ENCODE data around the gene PCYT1A. TPM values are rescaled to one million over a fixed set of nuclear protein-coding genes. Genes with fewer than 3 reads are reported as not detected.

Gene PCYT1A
- total RNA-seq, 2 donors from 2014 or later, result 78.1 to 82.0 TPM

GRCh38 chr3:196222876-196223595, 64.5 kb downstream of the PCYT1A start:
- Mint-ChIP-seq H3K27me3 (no peaks in the 10 kb centered on the region), H3K4me3 (no peak overlapping the region), H3K36me3 (ENCODE audit: low read depth) (no peaks in the 10 kb centered on the region), H3K4me1 (peaks cover 14% of the 10 kb centered on the region), H3K27ac (no peak overlapping the region)
- DNase-seq (no peak), ATAC-seq (no peak)
- H3K9me3 ChIP-seq (ENCODE audit: control insufficient read depth, low read length, poor library complexity, severe bottlenecking), result no peaks in the 10 kb centered on the region

GRCh38 chr3:196220991-196221390, 66.5 kb downstream of the PCYT1A start:
- no peak overlapping the region for H3K4me3 Mint-ChIP-seq
- no peaks in the 10 kb centered on the region for H3K27me3 Mint-ChIP-seq
- no peak for ATAC-seq
- no peak overlapping the region for H3K27ac Mint-ChIP-seq
- no peaks in the 10 kb centered on the region for H3K36me3 Mint-ChIP-seq (ENCODE audit: low read depth)
- DNase-seq, result no peak
- H3K9me3 ChIP-seq (ENCODE audit: control insufficient read depth, low read length, poor library complexity, severe bottlenecking), result no peaks in the 10 kb centered on the region
- H3K4me1 Mint-ChIP-seq, result peaks cover 14% of the 10 kb centered on the region

GRCh38 chr3:196220587-196220986, 66.9 kb downstream of the PCYT1A start:
- H3K36me3 Mint-ChIP-seq (ENCODE audit: low read depth), result no peaks in the 10 kb centered on the region
- H3K27me3 Mint-ChIP-seq, result no peaks in the 10 kb centered on the region
- ATAC-seq, result no peak
- no peaks in the 10 kb centered on the region for H3K9me3 ChIP-seq (ENCODE audit: control insufficient read depth, low read length, poor library complexity, severe bottlenecking)
- H3K4me1 Mint-ChIP-seq, result peaks cover 14% of the 10 kb centered on the region
- no peak overlapping the region for H3K4me3 Mint-ChIP-seq
- DNase-seq, result no peak
- H3K27ac Mint-ChIP-seq, result no peak overlapping the region

GRCh38 chr3:196219970-196220311, 67.6 kb downstream of the PCYT1A start:
- H3K4me3 Mint-ChIP-seq, result peak overlapping the region; percentile 85
- peak overlapping the region; percentile 83 for H3K27ac Mint-ChIP-seq

GRCh38 chr3:196219194-196219969, 68.1 kb downstream of the PCYT1A start:
- H3K4me3 Mint-ChIP-seq, result peak overlapping the region; percentile 85
- H3K36me3 Mint-ChIP-seq (ENCODE audit: low read depth), result no peaks in the 10 kb centered on the region
- ATAC-seq, result peak; percentile 97
- DNase-seq, result peak in 2 of 3 donors; percentile 37 to 38
- no peaks in the 10 kb centered on the region for H3K9me3 ChIP-seq (ENCODE audit: control insufficient read depth, low read length, poor library complexity, severe bottlenecking)
- H3K27ac Mint-ChIP-seq, result peak overlapping the region; percentile 83
- H3K4me1 Mint-ChIP-seq, result peaks cover 14% of the 10 kb centered on the region
- H3K27me3 Mint-ChIP-seq, result no peaks in the 10 kb centered on the region

More at GRCh38 chr3:196219970-196220311, 67.6 kb downstream of the PCYT1A start:
- Mint-ChIP-seq H3K27me3 (no peaks in the 10 kb centered on the region), H3K36me3 (ENCODE audit: low read depth) (no peaks in the 10 kb centered on the region), H3K4me1 (peaks cover 14% of the 10 kb centered on the region)
- no peak for ATAC-seq
- H3K9me3 ChIP-seq (ENCODE audit: control insufficient read depth, low read length, poor library complexity, severe bottlenecking), result no peaks in the 10 kb centered on the region
- DNase-seq, result no peak

GRCh38 chr3:196218155-196218712, 69.3 kb downstream of the PCYT1A start:
- Mint-ChIP-seq H3K4me3 (no peak overlapping the region), H3K27ac (peak overlapping the region; percentile 83), H3K27me3 (no peaks in the 10 kb centered on the region), H3K36me3 (ENCODE audit: low read depth) (no peaks in the 10 kb centered on the region), H3K4me1 (peaks cover 14% of the 10 kb centered on the region)
- no peaks in the 10 kb centered on the region for H3K9me3 ChIP-seq (ENCODE audit: control insufficient read depth, low read length, poor library complexity, severe bottlenecking)
- ATAC-seq (no peak), DNase-seq (no peak)

GRCh38 chr3:196217307-196218154, 70.0 kb downstream of the PCYT1A start:
- Mint-ChIP-seq H3K4me3 (no peak overlapping the region), H3K27me3 (no peaks in the 10 kb centered on the region), H3K27ac (peak overlapping the region; percentile 62), H3K36me3 (ENCODE audit: low read depth) (no peaks in the 10 kb centered on the region), H3K4me1 (peaks cover 16% of the 10 kb centered on the region)
- ATAC-seq (no peak), DNase-seq (no peak)
- H3K9me3 ChIP-seq (ENCODE audit: control insufficient read depth, low read length, poor library complexity, severe bottlenecking), result no peaks in the 10 kb centered on the region

- Mint-ChIP-seq H3K36me3 (ENCODE audit: low read depth) (no peaks in the 10 kb centered on the region), H3K4me1 (peaks cover 16% of the 10 kb centered on the region), H3K4me3 (no peak overlapping the region), H3K27me3 (no peaks in the 10 kb centered on the region), H3K27ac (no peak overlapping the region)
- DNase-seq (no peak), ATAC-seq (no peak)
- H3K9me3 ChIP-seq (ENCODE audit: control insufficient read depth, low read length, poor library complexity, severe bottlenecking), result no peaks in the 10 kb centered on the region
Measured at GRCh38 chr3:196216681-196217211, 70.8 kb downstream of the PCYT1A start.

- ATAC-seq (no peak), DNase-seq (no peak)
- peaks cover 16% of the 10 kb centered on the region for H3K4me1 Mint-ChIP-seq
- no peaks in the 10 kb centered on the region for H3K27me3 Mint-ChIP-seq
- no peak within 1 kb of the TSS for H3K27ac Mint-ChIP-seq
- no peaks in the 10 kb centered on the region for H3K9me3 ChIP-seq (ENCODE audit: control insufficient read depth, low read length, poor library complexity, severe bottlenecking)
- H3K4me3 Mint-ChIP-seq, result no peak within 1 kb of the TSS
- H3K36me3 Mint-ChIP-seq (ENCODE audit: low read depth), result no peaks in the 10 kb centered on the region
Measured at GRCh38 chr3:196216089-196216564, 71.4 kb downstream of the PCYT1A start, which contains the start of gene SLC51A. Gene SLC51A (plus strand): TSS chr3:196216534. CDS start chr3:196216713, 179 bp downstream.

- H3K27ac Mint-ChIP-seq, result no peak overlapping the region
- H3K4me3 Mint-ChIP-seq, result no peak overlapping the region
- ATAC-seq (no peak), DNase-seq (no peak)
- no peaks in the 10 kb centered on the region for H3K36me3 Mint-ChIP-seq (ENCODE audit: low read depth)
- H3K4me1 Mint-ChIP-seq, result peaks cover 15% of the 10 kb centered on the region
- H3K27me3 Mint-ChIP-seq, result no peaks in the 10 kb centered on the region
- no peaks in the 10 kb centered on the region for H3K9me3 ChIP-seq (ENCODE audit: control insufficient read depth, low read length, poor library complexity, severe bottlenecking)
Measured at GRCh38 chr3:196215493-196216020, 72.0 kb downstream of the PCYT1A start.

GRCh38 chr3:196214783-196215441, 72.6 kb downstream of the PCYT1A start:
- Mint-ChIP-seq H3K4me1 (peaks cover 12% of the 10 kb centered on the region), H3K27me3 (no peaks in the 10 kb centered on the region), H3K27ac (peak overlapping the region; percentile 21), H3K36me3 (ENCODE audit: low read depth) (no peaks in the 10 kb centered on the region), H3K4me3 (no peak overlapping the region)
- no peaks in the 10 kb centered on the region for H3K9me3 ChIP-seq (ENCODE audit: control insufficient read depth, low read length, poor library complexity, severe bottlenecking)
- DNase-seq (no peak), ATAC-seq (no peak)

Measured in T-helper 17 cell (primary cell).